Right atrium auricular region (tissue), 2 donors: Measurements from ENCODE around the gene ELK1. TPM values are rescaled to one million over a fixed set of nuclear protein-coding genes. Genes with fewer than 3 reads are reported as not detected.

Experiments used
- DNase-seq: peaks from one replicate; pipeline ENCODE4 v3.0.0-alpha.2; 2019; ENCODE audit warnings: low spot score
- H3K27ac ChIP-seq, 2 donors: fragments of 200-600 bp; sonication (generic); 1 replicate in 1 of 2; 2 replicates in 1 of 2; pipeline ENCODE4 v1.5.1; 2016 to 2019
- H3K27me3 ChIP-seq, 2 donors: fragments of 200-600 bp; sonication (generic); one replicate each; pipeline versions ENCODE4 v1.5.1 to v1.6.0; 2017 to 2019
- H3K36me3 ChIP-seq: fragments of 200-600 bp; sonication (generic); one replicate; pipeline ENCODE4 v1.5.1; 2016
- H3K4me1 ChIP-seq, 2 donors: fragments of 200-600 bp; sonication (generic); one replicate each; pipeline versions ENCODE4 v1.5.1 to v1.6.0; 2017 to 2019
- H3K4me3 ChIP-seq, 2 donors: fragments of 200-600 bp; sonication (generic); 1 replicate in 1 of 2; 2 replicates in 1 of 2; pipeline ENCODE4 v1.5.1; 2017 to 2019; ENCODE audit warnings: mild to moderate bottlenecking in 1 of 2, moderate library complexity in 1 of 2
- H3K9me3 ChIP-seq, 2 donors: fragments of 200-600 bp; sonication (generic); one replicate each; pipeline ENCODE4 v1.5.1; 2019
- CTCF ChIP-seq, 2 donors: fragments of 200-600 bp; sonication (generic); IDR thresholded peaks; one replicate each; pipeline ENCODE4 v1.5.1; 2019; ENCODE audit warnings: antibody characterized with exemption in 2 of 2
- microRNA-seq, 2 donors: library from miRNA; unstranded; fragments of <30 nt; microRNA quantifications; one replicate each; pipeline ENCODE4, GENCODE V29; 2016 to 2017; ENCODE audit warnings: borderline number of aligned reads in 2 of 2, borderline replicate concordance in 1 of 2
- total RNA-seq, 2 donors: library from RNA; depleted of rRNA; stranded (reverse); fragments of >200 nt; gene quantifications; one replicate each; pipeline ENCODE4 v1.1.0, GENCODE V29; 2016

The ELK1 gene
- total RNA-seq, 2 donors from 2014 or later, result 21.9 to 28.9 TPM

DNA sequence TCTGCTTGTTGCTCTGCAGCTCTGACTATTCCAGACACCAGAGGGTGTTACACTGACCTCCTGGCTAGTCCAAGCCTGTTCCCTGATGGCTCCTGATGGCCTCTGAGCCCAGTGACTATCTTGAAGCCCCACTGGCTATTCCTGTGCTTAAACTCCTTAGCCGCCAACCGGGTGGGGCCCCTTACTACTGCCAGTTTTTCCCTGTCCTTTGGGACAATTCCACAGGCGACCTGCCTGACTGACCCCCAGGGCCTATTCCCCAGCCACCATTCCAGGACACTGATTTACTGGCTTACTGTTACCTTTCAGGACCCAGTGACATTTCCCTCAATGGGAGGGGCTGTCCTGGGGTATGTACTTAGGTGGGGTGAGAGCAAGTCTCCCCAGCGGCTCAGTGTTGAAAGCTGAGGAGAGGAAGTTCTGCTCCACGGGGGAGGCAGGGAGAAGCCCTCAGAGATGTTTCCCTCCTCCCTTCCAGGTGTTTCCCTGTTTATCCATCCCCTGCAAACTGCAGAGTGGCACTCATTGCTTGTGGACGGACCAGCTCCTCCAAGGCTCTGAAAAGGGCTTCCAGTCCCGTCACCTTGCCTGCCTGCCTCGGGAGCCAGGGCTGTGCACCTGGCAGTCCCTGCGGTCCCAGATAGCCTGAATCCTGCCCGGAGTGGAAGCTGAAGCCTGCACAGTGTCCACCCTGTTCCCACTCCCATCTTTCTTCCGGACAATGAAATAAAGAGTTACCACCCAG, 64.1 kb downstream of the ELK1 start:
- H3K4me1 ChIP-seq, result no peaks in the 10 kb centered on the region
- H3K27ac ChIP-seq, result no peak overlapping the region
- no peaks in the 10 kb centered on the region for H3K36me3 ChIP-seq
- DNase-seq, result peak; percentile 53
- no peak overlapping the region for H3K4me3 ChIP-seq
- no peaks in the 10 kb centered on the region for H3K9me3 ChIP-seq
- H3K27me3 ChIP-seq, result no peaks in the 10 kb centered on the region
- no peak for TF ChIP-seq CTCF (IDR thresholded peaks at IDR 0.05)

Small RNA genes lying within 50 kb of the gene (microRNA-seq; reads per million reads assigned to microRNA genes)
- 0.71 to 1.4 reads per million in 2 donors for gene MIR4769

Other genes starting within 250 kb of the ELK1 start
- gene ZNF41, start 167.3 kb downstream of the ELK1 start, total RNA-seq, result 10 to 100 TPM; 10.5 to 12.1 TPM
- 10 to 100 TPM; 41.7 to 53.9 TPM for gene ARAF, start 89.4 kb downstream of the ELK1 start, total RNA-seq
- gene TIMP1, start 68.1 kb downstream of the ELK1 start, total RNA-seq, result 100 to 1,000 TPM; 218 to 823 TPM
- 1 to 10 TPM; 6.4 to 7.0 TPM for gene SYN1, start 30.7 kb downstream of the ELK1 start, total RNA-seq
- gene CFP, start 20.6 kb downstream of the ELK1 start, total RNA-seq, result 1 to 10 TPM; 2.2 to 6.3 TPM
- 100 to 1,000 TPM; 108 to 158 TPM for gene UXT, start 8.6 kb upstream of the ELK1 start, total RNA-seq
- 1 to 10 TPM; 3.6 to 4.7 TPM for gene ZNF81, start 186.3 kb upstream of the ELK1 start, total RNA-seq